Femur (tissue), 1 donor: Measurements from ENCODE around the gene ADAMTS17.
A peak's percentile ranks its signal among the peaks of the same experiment; 100 is the strongest.

Experiments used
- DNase-seq: peaks from one replicate; pipeline ENCODE4 v3.0.0-alpha.2; 2017

ADAMTS17 gene

GRCh38 chr15:100007609-100008008 lies 334.2 kb downstream of the ADAMTS17 start:
- no peak for DNase-seq

GRCh38 chr15:100005715-100006114 lies 336.1 kb downstream of the ADAMTS17 start:
- no peak for DNase-seq

GRCh38 chr15:100005013-100005412 lies 336.8 kb downstream of the ADAMTS17 start:
- no peak for DNase-seq

GRCh38 chr15:100002787-100003536 lies 338.8 kb downstream of the ADAMTS17 start:
- DNase-seq, result no peak

GRCh38 chr15:100002086-100002620 lies 339.6 kb downstream of the ADAMTS17 start:
- DNase-seq, result no peak

- DNase-seq, result no peak
Observed at GRCh38 chr15:100001405-100001804, 340.4 kb downstream of the ADAMTS17 start.

- DNase-seq, result no peak
Observed at GRCh38 chr15:99999282-100000070, 342.3 kb downstream of the ADAMTS17 start.

- no peak for DNase-seq
Observed at GRCh38 chr15:99998661-99999101, 343.1 kb downstream of the ADAMTS17 start.

GRCh38 chr15:99997112-99997651 lies 344.6 kb downstream of the ADAMTS17 start:
- DNase-seq, result no peak

GRCh38 chr15:99996660-99997059 lies 345.1 kb downstream of the ADAMTS17 start:
- no peak for DNase-seq

- no peak for DNase-seq
Observed at GRCh38 chr15:99995543-99995942, 346.2 kb downstream of the ADAMTS17 start.

- DNase-seq, result no peak
Observed at GRCh38 chr15:99994849-99995248, 346.9 kb downstream of the ADAMTS17 start.

GRCh38 chr15:99993681-99994131 lies 348.1 kb downstream of the ADAMTS17 start:
- peak; percentile 14 for DNase-seq

GRCh38 chr15:99993262-99993661 lies 348.5 kb downstream of the ADAMTS17 start:
- no peak for DNase-seq

- peak; percentile 8 for DNase-seq
Observed at GRCh38 chr15:99992611-99993231, 349.1 kb downstream of the ADAMTS17 start.

GRCh38 chr15:99989095-99989494 lies 352.7 kb downstream of the ADAMTS17 start:
- DNase-seq, result no peak

GRCh38 chr15:99987701-99988100 lies 354.1 kb downstream of the ADAMTS17 start:
- DNase-seq, result no peak

GRCh38 chr15:99987119-99987506 lies 354.7 kb downstream of the ADAMTS17 start:
- DNase-seq, result no peak

- no peak for DNase-seq
Observed at GRCh38 chr15:99986297-99987118, 355.3 kb downstream of the ADAMTS17 start.

GRCh38 chr15:99985878-99986277 lies 355.9 kb downstream of the ADAMTS17 start:
- no peak for DNase-seq

- DNase-seq, result no peak
Observed at GRCh38 chr15:99984491-99985243, 357.1 kb downstream of the ADAMTS17 start.
